Loucy (cell line): Measurements from ENCODE around the gene SAMHD1.

ENCODE experiments used
- H2AFZ ChIP-seq: fragments of 200-600 bp; sonication (generic); 2 replicates; pipeline ENCODE4 v1.6.0; 2016; ENCODE audit warnings: antibody characterized with exemption, mild to moderate bottlenecking, low read length, moderate library complexity
- H3F3A ChIP-seq: fragments of 200-600 bp; 2 replicates; pipeline ENCODE4 v1.6.0; 2016; ENCODE audit warnings: antibody characterized with exemption, low read depth, mild to moderate bottlenecking
- H3K27me3 ChIP-seq: fragments of 200-600 bp; sonication (generic); 2 replicates; pipeline ENCODE4 v1.6.1; 2014; ENCODE audit warnings: low read length, mild to moderate bottlenecking; ENCODE audit not compliant: insufficient read depth, poor library complexity, severe bottlenecking
- H3K36me3 ChIP-seq: fragments of 200-600 bp; sonication (generic); 2 replicates; pipeline ENCODE4 v1.6.1; 2016; ENCODE audit warnings: low read length; ENCODE audit not compliant: insufficient read depth
- H3K4me1 ChIP-seq: fragments of 200-600 bp; sonication (generic); 2 replicates; pipeline ENCODE4 v1.5.1; 2014; ENCODE audit warnings: low read length, mild to moderate bottlenecking; ENCODE audit not compliant: insufficient read depth, poor library complexity, severe bottlenecking
- H3K4me2 ChIP-seq: fragments of 200-600 bp; sonication (generic); 2 replicates; pipeline ENCODE4 v1.6.0; 2014; ENCODE audit warnings: antibody characterized with exemption, low read length, low read depth, mild to moderate bottlenecking; ENCODE audit not compliant: poor library complexity, severe bottlenecking
- H3K4me3 ChIP-seq: fragments of 200-600 bp; sonication (generic); 2 replicates; pipeline ENCODE4 v1.5.1; 2014; ENCODE audit warnings: low read length, mild to moderate bottlenecking, mixed read lengths; ENCODE audit not compliant: poor library complexity, severe bottlenecking
- H3K79me2 ChIP-seq: fragments of 200-600 bp; sonication (generic); 2 replicates; pipeline ENCODE4 v1.6.1; 2014; ENCODE audit warnings: low read length; ENCODE audit not compliant: insufficient read depth
- H3K9ac ChIP-seq: fragments of 200-600 bp; sonication (generic); 2 replicates; pipeline ENCODE4 v1.6.0; 2014; ENCODE audit warnings: mild to moderate bottlenecking, low read depth, low read length, moderate library complexity; ENCODE audit not compliant: poor library complexity, severe bottlenecking
- H3K9me2 ChIP-seq: fragments of 200-600 bp; sonication (generic); replicated peaks from 2 replicates; pipeline ENCODE4 v1.6.1; 2016; ENCODE audit warnings: low read depth, low read length, mixed read lengths
- H3K9me3 ChIP-seq: fragments of 200-600 bp; sonication (generic); 2 replicates; pipeline ENCODE4 v1.6.1; 2014; ENCODE audit warnings: mild to moderate bottlenecking, antibody characterized with exemption, low read length, low read depth; ENCODE audit not compliant: insufficient read depth
- H4K20me1 ChIP-seq: fragments of 200-600 bp; sonication (generic); 2 replicates; pipeline ENCODE4 v1.6.0; 2014; ENCODE audit warnings: antibody characterized with exemption, low read length, mild to moderate bottlenecking; ENCODE audit not compliant: insufficient read depth, poor library complexity, severe bottlenecking
- CTCF ChIP-seq: fragments of 200-600 bp; sonication (generic); conservative IDR thresholded peaks from 2 replicates; pipeline ENCODE4 v1.5.1; 2014; ENCODE audit warnings: mild to moderate bottlenecking, antibody characterized with exemption, low read length
- EZH2phosphoT487 ChIP-seq: fragments of 200-600 bp; IDR thresholded peaks from 2 replicates; pipeline ENCODE4 v1.6.1; 2018; ENCODE audit warnings: antibody characterized with exemption, mild to moderate bottlenecking, moderate library complexity, borderline replicate concordance

SAMHD1 gene

GRCh38 chr20:36988494-36988966 is 37.0 kb upstream of the SAMHD1 start:
- no peak overlapping the region for H3K4me2 ChIP-seq
- H3K36me3 ChIP-seq, result no peaks in the 10 kb centered on the region
- 0 out of 2 replicates have a peak overlapping the region, but pooled peaks have one; percentile 8 for H2AFZ ChIP-seq
- H3F3A ChIP-seq, result no peaks in the 10 kb centered on the region
- H3K9ac ChIP-seq, result no peak overlapping the region
- no peaks in the 10 kb centered on the region for H3K9me3 ChIP-seq
- TF ChIP-seq EZH2phosphoT487 (no peak), CTCF (no peak)
- no peaks in the 10 kb centered on the region for H4K20me1 ChIP-seq
- no peak overlapping the region for H3K4me3 ChIP-seq
- no peaks in the 10 kb centered on the region for H3K79me2 ChIP-seq
- H3K27me3 ChIP-seq, result no peaks in the 10 kb centered on the region
- H3K9me2 ChIP-seq, result no peaks in the 10 kb centered on the region
- H3K4me1 ChIP-seq, result peaks cover 8% of the 10 kb centered on the region

GRCh38 chr20:36984257-36984638 is 32.7 kb upstream of the SAMHD1 start:
- no peaks in the 10 kb centered on the region for H3K27me3 ChIP-seq
- H3K4me2 ChIP-seq, result no peak overlapping the region
- no peaks in the 10 kb centered on the region for H3K79me2 ChIP-seq
- no peaks in the 10 kb centered on the region for H4K20me1 ChIP-seq
- H3K9me2 ChIP-seq, result no peaks in the 10 kb centered on the region
- H2AFZ ChIP-seq, result no peak overlapping the region
- TF ChIP-seq EZH2phosphoT487 (no peak), CTCF (no peak)
- H3F3A ChIP-seq, result no peaks in the 10 kb centered on the region
- no peaks in the 10 kb centered on the region for H3K36me3 ChIP-seq
- peaks cover 8% of the 10 kb centered on the region for H3K4me1 ChIP-seq
- H3K4me3 ChIP-seq, result no peak overlapping the region
- H3K9ac ChIP-seq, result no peak overlapping the region
- H3K9me3 ChIP-seq, result no peaks in the 10 kb centered on the region

GRCh38 chr20:36975099-36975818 is 23.8 kb upstream of the SAMHD1 start:
- peaks cover 17% of the 10 kb centered on the region for H3K4me1 ChIP-seq
- peaks cover 8% of the 10 kb centered on the region; the same call in 1 of the 2 replicates for H3F3A ChIP-seq
- H3K27me3 ChIP-seq, result no peaks in the 10 kb centered on the region
- H4K20me1 ChIP-seq, result no peaks in the 10 kb centered on the region
- no peak overlapping the region for H2AFZ ChIP-seq
- H3K36me3 ChIP-seq, result no peaks in the 10 kb centered on the region
- H3K4me3 ChIP-seq, result peak overlapping the region; percentile 59
- TF ChIP-seq EZH2phosphoT487 (no peak), CTCF (no peak)
- H3K9me3 ChIP-seq, result no peaks in the 10 kb centered on the region
- H3K9ac ChIP-seq, result no peak overlapping the region
- H3K9me2 ChIP-seq, result no peaks in the 10 kb centered on the region
- H3K4me2 ChIP-seq, result peak overlapping the region; percentile 77
- no peaks in the 10 kb centered on the region for H3K79me2 ChIP-seq
